Activated naive CD8-positive, alpha-beta T cell treated with anti-CD3 and anti-CD28 coated beads, Interleukin-2, amount 10 ng/mL, durations not matched to agents 7 days and 5 days (primary cell): ENCODE results near the gene OR5K4. TPM values are rescaled to one million over a fixed set of nuclear protein-coding genes. Genes with fewer than 3 reads are reported as not detected.
A peak's percentile ranks its signal among the peaks of the same experiment; 100 is the strongest.

Experiments
- ATAC-seq: fragments of 150-1000 bp; cut with Tn5 transposase; one replicate; pipeline ENCODE4 v1.10.0; 2021; ENCODE audit warnings: low read depth, moderate library complexity
- POLR2A ChIA-PET: fragments of 350-600 bp; sonication (Branson Sonifier 250); formaldehyde crosslinking; loops from one replicate; lab custom pipeline; 2021; ENCODE audit warnings: antibody characterized with exemption; lab: Charles Lee
- DNase-seq: peaks from one replicate; pipeline ENCODE4 v3.0.0; 2021
- H3K27ac Mint-ChIP-seq: one replicate; pipeline ENCODE4 v1.8.0; 2022; ENCODE audit warnings: mild to moderate bottlenecking, mixed read lengths
- H3K27me3 Mint-ChIP-seq: one replicate; pipeline ENCODE4 v1.8.0; 2022; ENCODE audit warnings: mild to moderate bottlenecking, moderate library complexity, mixed read lengths
- H3K36me3 Mint-ChIP-seq: one replicate; pipeline ENCODE4 v1.8.0; 2021; ENCODE audit warnings: mild to moderate bottlenecking, mixed read lengths
- H3K4me1 Mint-ChIP-seq: one replicate; pipeline ENCODE4 v1.8.0; 2021; ENCODE audit warnings: mixed read lengths
- H3K4me3 Mint-ChIP-seq: one replicate; pipeline ENCODE4 v1.8.0; 2022; ENCODE audit warnings: mild to moderate bottlenecking, moderate library complexity, mixed read lengths
- H3K9me3 Mint-ChIP-seq: one replicate; pipeline ENCODE4 v1.8.0; 2021; ENCODE audit warnings: mixed read lengths
- total RNA-seq, 2 experiments: library from RNA; stranded (reverse); gene quantifications; one replicate each; pipeline ENCODE4 v1.2.3, GENCODE V29; 2021

OR5K4 gene
- total RNA-seq, 2 experiments from 2014 or later = not detected

GRCh38 chr3:98343647-98344507 is 9.8 kb upstream of the OR5K4 start:
- POLR2A ChIA-PET = no interaction called here
- Mint-ChIP-seq H3K4me1 (peaks cover 10% of the 10 kb centered on the region), H3K27me3 (peaks cover 47% of the 10 kb centered on the region), H3K4me3 (no peak overlapping the region), H3K27ac (no peak overlapping the region), H3K9me3 (peaks cover 5% of the 10 kb centered on the region), H3K36me3 (peaks cover 1% of the 10 kb centered on the region)
- ATAC-seq (no peak), DNase-seq (no peak)

- H3K4me3 Mint-ChIP-seq = no peak overlapping the region
- ATAC-seq (no peak), DNase-seq (no peak)
- H3K36me3 Mint-ChIP-seq = peaks cover 1% of the 10 kb centered on the region
- H3K9me3 Mint-ChIP-seq = peaks cover 5% of the 10 kb centered on the region
- H3K4me1 Mint-ChIP-seq = peaks cover 4% of the 10 kb centered on the region
- POLR2A ChIA-PET = no interaction called here
- H3K27ac Mint-ChIP-seq = no peak overlapping the region
- H3K27me3 Mint-ChIP-seq = peaks cover 61% of the 10 kb centered on the region
Observed at GRCh38 chr3:98350082-98350481, 3.6 kb upstream of the OR5K4 start.

GRCh38 chr3:98359250-98359649 is 5.6 kb downstream of the OR5K4 start:
- Mint-ChIP-seq H3K27me3 (peaks cover 31% of the 10 kb centered on the region), H3K4me3 (no peak overlapping the region), H3K4me1 (peaks cover 3% of the 10 kb centered on the region), H3K36me3 (peaks cover 17% of the 10 kb centered on the region), H3K9me3 (peaks cover 17% of the 10 kb centered on the region), H3K27ac (no peak overlapping the region)
- ATAC-seq (no peak), DNase-seq (no peak)
- POLR2A ChIA-PET = no interaction called here

GRCh38 chr3:98359993-98360675 is 6.5 kb downstream of the OR5K4 start:
- Mint-ChIP-seq H3K36me3 (peaks cover 17% of the 10 kb centered on the region), H3K4me3 (no peak overlapping the region), H3K27me3 (peaks cover 23% of the 10 kb centered on the region), H3K4me1 (peaks cover 3% of the 10 kb centered on the region), H3K9me3 (peaks cover 18% of the 10 kb centered on the region), H3K27ac (no peak overlapping the region)
- peak; percentile 65 for ATAC-seq
- POLR2A ChIA-PET = interaction anchor here (0.8 kb wide), 1 partner anchor 197 kb away, joined by 3 read pairs; no protein-coding TSS in a partner anchor
- no peak for DNase-seq

- peaks cover 22% of the 10 kb centered on the region for H3K27me3 Mint-ChIP-seq
- H3K9me3 Mint-ChIP-seq = peaks cover 20% of the 10 kb centered on the region
- H3K4me3 Mint-ChIP-seq = no peak overlapping the region
- no peak overlapping the region for H3K27ac Mint-ChIP-seq
- ATAC-seq = no peak
- H3K36me3 Mint-ChIP-seq = peaks cover 17% of the 10 kb centered on the region
- DNase-seq = no peak
- POLR2A ChIA-PET = interaction anchor here (0.8 kb wide), 1 partner anchor 197 kb away, joined by 3 read pairs; no protein-coding TSS in a partner anchor
- peaks cover 3% of the 10 kb centered on the region for H3K4me1 Mint-ChIP-seq
Observed at GRCh38 chr3:98360681-98361080, 7.0 kb downstream of the OR5K4 start.

- H3K4me3 Mint-ChIP-seq = no peak overlapping the region
- DNase-seq = no peak
- POLR2A ChIA-PET = no interaction called here
- H3K27me3 Mint-ChIP-seq = peaks cover 19% of the 10 kb centered on the region
- no peak overlapping the region for H3K27ac Mint-ChIP-seq
- ATAC-seq = no peak
- peaks cover 17% of the 10 kb centered on the region for H3K36me3 Mint-ChIP-seq
- peaks cover 3% of the 10 kb centered on the region for H3K4me1 Mint-ChIP-seq
- peaks cover 23% of the 10 kb centered on the region for H3K9me3 Mint-ChIP-seq
Observed at GRCh38 chr3:98361289-98361688, 7.6 kb downstream of the OR5K4 start.

GRCh38 chr3:98367464-98368246 is 14.0 kb downstream of the OR5K4 start:
- Mint-ChIP-seq H3K36me3 (peaks cover under 1% of the 10 kb centered on the region), H3K9me3 (peaks cover 8% of the 10 kb centered on the region), H3K27ac (no peak overlapping the region), H3K4me1 (peaks cover 3% of the 10 kb centered on the region), H3K4me3 (no peak overlapping the region), H3K27me3 (peaks cover 18% of the 10 kb centered on the region)
- ATAC-seq = no peak
- no peak for DNase-seq
- POLR2A ChIA-PET = no interaction called here

- no peak for ATAC-seq
- H3K27ac Mint-ChIP-seq = no peak overlapping the region
- POLR2A ChIA-PET = no interaction called here
- peaks cover 2% of the 10 kb centered on the region for H3K9me3 Mint-ChIP-seq
- H3K4me3 Mint-ChIP-seq = no peak overlapping the region
- H3K4me1 Mint-ChIP-seq = peaks cover 3% of the 10 kb centered on the region
- H3K27me3 Mint-ChIP-seq = peaks cover 31% of the 10 kb centered on the region
- H3K36me3 Mint-ChIP-seq = no peaks in the 10 kb centered on the region
- DNase-seq = no peak
Observed at GRCh38 chr3:98371186-98371585, 17.5 kb downstream of the OR5K4 start.

GRCh38 chr3:98371853-98372252 is 18.2 kb downstream of the OR5K4 start:
- Mint-ChIP-seq H3K9me3 (peaks cover 2% of the 10 kb centered on the region), H3K4me1 (peaks cover 3% of the 10 kb centered on the region), H3K27ac (no peak overlapping the region), H3K4me3 (no peak overlapping the region), H3K36me3 (no peaks in the 10 kb centered on the region), H3K27me3 (peaks cover 36% of the 10 kb centered on the region)
- POLR2A ChIA-PET = no interaction called here
- DNase-seq (no peak), ATAC-seq (no peak)

GRCh38 chr3:98372445-98372844 is 18.8 kb downstream of the OR5K4 start:
- H3K4me3 Mint-ChIP-seq = no peak overlapping the region
- peaks cover 2% of the 10 kb centered on the region for H3K9me3 Mint-ChIP-seq
- POLR2A ChIA-PET = no interaction called here
- ATAC-seq = no peak
- H3K4me1 Mint-ChIP-seq = peaks cover 3% of the 10 kb centered on the region
- H3K27me3 Mint-ChIP-seq = peaks cover 34% of the 10 kb centered on the region
- no peaks in the 10 kb centered on the region for H3K36me3 Mint-ChIP-seq
- DNase-seq = no peak
- H3K27ac Mint-ChIP-seq = no peak overlapping the region

- Mint-ChIP-seq H3K4me1 (peaks cover 3% of the 10 kb centered on the region), H3K27ac (no peak overlapping the region), H3K27me3 (peaks cover 26% of the 10 kb centered on the region), H3K36me3 (no peaks in the 10 kb centered on the region), H3K9me3 (peaks cover 2% of the 10 kb centered on the region), H3K4me3 (no peak overlapping the region)
- no peak for ATAC-seq
- DNase-seq = no peak
- POLR2A ChIA-PET = no interaction called here
Observed at GRCh38 chr3:98376631-98377030, 23.0 kb downstream of the OR5K4 start.

GRCh38 chr3:98388147-98388546 is 34.5 kb downstream of the OR5K4 start:
- Mint-ChIP-seq H3K4me1 (no peaks in the 10 kb centered on the region), H3K9me3 (peaks cover 4% of the 10 kb centered on the region), H3K27me3 (peaks cover 48% of the 10 kb centered on the region), H3K4me3 (no peak overlapping the region), H3K27ac (no peak overlapping the region), H3K36me3 (no peaks in the 10 kb centered on the region)
- POLR2A ChIA-PET = no interaction called here
- ATAC-seq (no peak), DNase-seq (no peak)

- peaks cover 39% of the 10 kb centered on the region for H3K27me3 Mint-ChIP-seq
- H3K36me3 Mint-ChIP-seq = no peaks in the 10 kb centered on the region
- H3K4me3 Mint-ChIP-seq = no peak within 1 kb of the TSS
- no peak for DNase-seq
- ATAC-seq = no peak
- H3K4me1 Mint-ChIP-seq = peaks cover 4% of the 10 kb centered on the region
- POLR2A ChIA-PET = no interaction called here
- peaks cover 2% of the 10 kb centered on the region for H3K9me3 Mint-ChIP-seq
- H3K27ac Mint-ChIP-seq = no peak within 1 kb of the TSS
Observed at GRCh38 chr3:98390366-98390765, 36.7 kb downstream of the OR5K4 start, which contains the start of gene OR5K3. OR5K3 (plus strand) TSS chr3:98390666; CDS start chr3:98390666, 0 bp downstream.
